K562 (cell line): ENCODE data around the gene FOXK2. TPM values are rescaled to one million over a fixed set of nuclear protein-coding genes. Genes with fewer than 3 reads are reported as not detected.

ENCODE experiments used
- ATF3 ChIP-seq, 2 experiments: fragments of 450-650 bp in 1 of 2; sonication (generic) in 1 of 2; formaldehyde crosslinking in 1 of 2; IDR thresholded peaks in 1 of 2; conservative IDR thresholded peaks in 1 of 2; 2 replicates each; pipeline versions ENCODE4 v1.6.1 to v1.8.1; 2016 to 2023; ENCODE audit warnings: mild to moderate bottlenecking in 2 of 2, moderate library complexity in 2 of 2, inconsistent platforms in 1 of 2, missing genetic modification reagents in 1 of 2
- CEBPG ChIP-seq, 3 experiments: fragments of 200-800 bp in 1 of 3; sonication (Bioruptor generic) in 1 of 3; sonication (generic) in 1 of 3; formaldehyde crosslinking in 1 of 3; IDR thresholded peaks in 2 of 3; conservative IDR thresholded peaks in 1 of 3; 2 replicates each; pipeline versions ENCODE4 v1.6.1 to v1.8.0; 2016 to 2022; ENCODE audit warnings: missing compliant biosample characterization in 2 of 3, missing genetic modification characterization in 2 of 3, mild to moderate bottlenecking in 1 of 3, missing genetic modification reagents in 1 of 3
- NFE2L1 ChIP-seq: fragments of 450-650 bp; IDR thresholded peaks from 2 replicates; pipeline ENCODE4 v1.6.1; 2016; ENCODE audit warnings: missing genetic modification characterization, low read depth, mild to moderate bottlenecking, missing compliant biosample characterization, moderate library complexity, borderline replicate concordance
- PURB ChIP-seq: sonication (generic); formaldehyde crosslinking; IDR thresholded peaks from 2 replicates; pipeline ENCODE4 v1.9.0; 2021; ENCODE audit warnings: low read depth, mild to moderate bottlenecking, missing genetic modification reagents
- SFPQ ChIP-seq: fragments of 200-400 bp; formaldehyde crosslinking; IDR thresholded peaks from 2 replicates; pipeline ENCODE4 v1.6.1; 2017; ENCODE audit warnings: mild to moderate bottlenecking, low read depth, low read length, moderate library complexity
- TSHZ1 ChIP-seq: fragments of 250-450 bp; sonication (Bioruptor Pico); IDR thresholded peaks from 2 replicates; pipeline ENCODE4 v1.4.0; 2020; ENCODE audit warnings: mild to moderate bottlenecking, moderate library complexity
- ZNF584 ChIP-seq: fragments of 200-800 bp; sonication (Bioruptor generic); IDR thresholded peaks from 2 replicates; pipeline ENCODE4 v1.6.1; 2016; ENCODE audit warnings: low read depth, mild to moderate bottlenecking, missing genetic modification characterization, missing compliant biosample characterization
- polyA plus RNA-seq, 8 experiments: library from polyadenylated mRNA; depleted of rRNA in 4 of 8; stranded (reverse) in 5 of 8; unstranded in 3 of 8; fragments of >200 nt; fragmentation: Nextera tagmentation in 2 of 8; fragmentation: Illumina TruSeq in 1 of 8; extraction: Ambion mirVana in 2 of 8; extraction: Trizol in 1 of 8; gene quantifications; 2 replicates each; pipeline versions ENCODE4 v1.2.1 to v1.2.3, GENCODE V29; 2011 to 2014; ENCODE audit warnings: inconsistent platforms in 1 of 8, missing spikeins in 1 of 8
- total RNA-seq, 7 experiments: library from RNA; depleted of rRNA in 6 of 7; stranded (reverse); fragments of >200 nt in 6 of 7; fragmentation: Illumina TruSeq in 2 of 7; extraction: Trizol in 2 of 7; gene quantifications; 2 replicates each; pipeline versions ENCODE4 v1.2.1 to v1.2.3, GENCODE V29; 2011 to 2021; ENCODE audit warnings: low replicate concordance in 1 of 7

FOXK2 gene
- total and polyA plus RNA-seq, 9 of the 15 experiments (the other 6 are each of a cell fraction or from before 2014, with no cell fraction given), result 3.0 to 86.0 (median 44.1) TPM

GRCh38 chr17:82619211-82619610 lies 99.7 kb downstream of the FOXK2 start (continued):
- no peak for TF ChIP-seq ATF3 (IDR thresholded peaks at IDR 0.05)
- TF ChIP-seq ATF3 (CRISPR knock-in tag; conservative IDR thresholded peaks at IDR 0.05), result no peak
- no peak for TF ChIP-seq ZNF584
- TF ChIP-seq NFE2L1, result no peak
- no peak for TF ChIP-seq TSHZ1
- TF ChIP-seq PURB (CRISPR knock-in tag), result no peak
- no peak for TF ChIP-seq CEBPG (CRISPR knock-in tag; IDR thresholded peaks at IDR 0.05)
- TF ChIP-seq CEBPG (tag; conservative IDR thresholded peaks at IDR 0.05 in 1 of 2, IDR thresholded peaks at IDR 0.05 in 1 of 2), result no peak
- TF ChIP-seq SFPQ, result no peak
